GM21717 (cell line): ENCODE data around the gene CD33.

Experiments used
- ATAC-seq: cut with Tn5 transposase; IDR thresholded peaks from one replicate; pipeline ENCODE4 v1.9.1; 2021; ENCODE audit warnings: mild to moderate bottlenecking, moderate library complexity; ENCODE audit not compliant: unreplicated experiment

CD33 gene

DNA sequence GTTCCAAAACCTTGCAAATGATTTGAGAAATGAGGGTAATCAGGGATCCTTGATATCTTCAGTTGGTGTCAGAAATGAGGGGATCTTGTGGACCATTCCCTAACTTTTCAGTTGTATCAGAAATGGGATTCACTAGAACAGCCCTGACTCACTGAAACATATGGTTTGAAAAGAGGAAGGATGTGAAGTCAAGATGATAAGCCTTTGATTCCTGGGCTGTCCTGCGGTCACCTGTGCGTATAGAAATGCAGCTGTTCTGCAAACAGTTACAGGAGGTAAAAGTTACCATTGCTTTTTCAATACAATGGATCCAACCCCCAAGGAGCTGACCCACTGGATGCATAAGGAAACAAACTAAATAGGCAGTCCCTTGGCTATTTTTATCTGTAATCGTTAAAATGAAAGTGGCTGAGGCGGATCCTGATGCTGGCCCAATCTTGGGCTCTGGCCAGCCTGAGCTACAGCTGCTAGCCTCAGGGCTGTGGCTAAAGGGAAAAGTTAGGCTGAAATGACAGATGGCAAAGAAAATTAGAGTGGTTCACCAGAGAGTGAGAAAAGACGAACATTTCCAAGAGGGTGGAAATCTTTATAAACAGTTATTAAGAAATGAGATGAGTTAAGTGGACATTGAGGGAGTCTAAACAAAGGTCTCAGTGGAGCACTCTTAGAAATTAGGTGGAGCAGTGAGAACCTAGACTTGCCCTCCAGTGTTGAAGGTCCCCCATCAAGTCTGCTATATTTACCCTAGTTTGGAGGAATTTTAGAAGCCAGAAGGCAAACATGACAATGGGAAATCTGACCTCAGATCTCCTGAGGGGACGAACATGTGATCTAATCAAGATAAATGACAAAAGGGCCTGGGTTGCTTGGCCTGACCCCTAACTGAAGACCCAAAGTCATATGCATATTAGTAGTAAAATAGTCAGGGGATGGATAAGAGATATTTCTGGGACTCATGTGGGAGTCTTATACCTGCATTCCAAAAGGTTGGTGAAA is 33.6 kb downstream of the CD33 start:
- ATAC-seq, result no peak

DNA sequence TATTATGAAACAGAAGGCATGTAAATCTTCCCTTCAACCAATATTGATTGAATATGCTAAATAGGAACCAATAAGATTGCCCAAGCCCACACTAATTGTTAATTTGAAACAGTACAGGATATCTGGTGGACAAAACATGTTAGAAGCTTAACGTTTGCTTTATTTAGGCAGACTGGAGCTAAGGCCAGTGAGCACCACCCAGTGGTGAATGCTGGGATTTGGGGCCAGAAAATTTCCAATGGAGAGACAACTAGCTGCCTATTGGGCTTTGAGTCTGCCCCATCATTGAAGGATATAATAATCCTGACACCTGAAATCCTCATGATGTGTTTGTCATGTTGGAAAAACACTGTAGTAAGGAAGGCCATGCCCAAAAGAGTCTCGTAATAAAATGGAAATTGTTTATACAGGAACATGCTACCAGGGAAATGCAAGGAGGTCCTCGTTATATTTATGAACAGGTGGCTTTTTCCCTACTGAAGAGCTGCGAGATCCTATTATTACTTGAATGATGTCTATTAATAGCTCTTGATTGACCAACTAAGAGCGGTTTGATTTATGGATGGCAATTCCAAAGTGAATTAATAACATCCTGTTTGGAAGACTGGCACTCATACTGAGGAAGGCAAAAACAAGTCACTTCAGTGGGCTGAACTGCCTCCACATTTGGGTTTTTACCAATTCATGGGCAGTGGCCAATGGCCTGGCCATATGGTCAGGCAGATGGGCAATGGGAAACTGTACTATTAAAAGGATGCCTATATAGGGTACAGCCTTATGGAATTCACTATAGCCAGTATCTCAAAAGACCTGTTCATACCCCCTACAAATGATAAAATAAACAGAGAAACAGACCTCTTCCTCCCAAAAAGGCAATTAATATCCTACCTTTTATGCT is 34.7 kb downstream of the CD33 start:
- ATAC-seq, result no peak

DNA sequence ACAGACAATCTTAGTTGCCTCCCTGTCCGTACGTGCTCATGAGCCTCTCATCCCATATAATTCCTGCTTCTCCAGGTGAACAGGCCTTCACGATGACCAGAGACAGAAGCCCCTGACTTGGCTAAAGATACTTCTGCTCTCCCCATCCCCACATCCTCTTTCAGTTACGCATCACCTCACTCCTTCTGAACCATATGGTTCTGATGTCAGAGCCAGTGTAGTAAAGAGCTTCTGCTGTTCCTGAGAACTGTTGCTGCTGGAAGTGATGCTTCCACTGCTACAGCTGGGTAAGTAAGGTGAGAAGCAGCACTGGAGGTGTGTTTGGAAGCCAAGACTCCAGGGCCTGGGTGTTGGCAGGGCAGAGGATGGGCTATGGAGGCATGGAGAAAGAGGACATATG is 38.9 kb downstream of the CD33 start:
- no peak for ATAC-seq

DNA sequence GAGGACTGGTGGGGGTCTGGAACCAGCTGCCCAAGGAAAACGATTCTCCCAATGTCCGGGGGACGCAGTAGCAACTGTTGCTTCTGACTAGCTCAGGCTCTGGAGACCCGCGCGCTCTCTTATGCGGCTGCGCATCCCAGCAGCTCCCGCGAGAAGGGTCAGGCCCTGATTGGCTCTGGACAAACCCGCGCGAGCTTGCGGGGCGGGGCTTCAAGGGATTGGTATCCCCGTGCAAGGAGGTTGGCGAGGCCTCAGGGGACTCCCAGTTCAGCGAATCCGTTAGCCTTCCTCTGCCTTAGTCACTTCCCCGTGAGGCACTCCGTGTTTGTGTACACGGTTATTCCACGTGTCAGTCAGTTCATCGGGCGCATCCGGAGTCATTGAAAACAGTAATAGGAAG is 46.2 kb downstream of the CD33 start:
- ATAC-seq, result no peak

DNA sequence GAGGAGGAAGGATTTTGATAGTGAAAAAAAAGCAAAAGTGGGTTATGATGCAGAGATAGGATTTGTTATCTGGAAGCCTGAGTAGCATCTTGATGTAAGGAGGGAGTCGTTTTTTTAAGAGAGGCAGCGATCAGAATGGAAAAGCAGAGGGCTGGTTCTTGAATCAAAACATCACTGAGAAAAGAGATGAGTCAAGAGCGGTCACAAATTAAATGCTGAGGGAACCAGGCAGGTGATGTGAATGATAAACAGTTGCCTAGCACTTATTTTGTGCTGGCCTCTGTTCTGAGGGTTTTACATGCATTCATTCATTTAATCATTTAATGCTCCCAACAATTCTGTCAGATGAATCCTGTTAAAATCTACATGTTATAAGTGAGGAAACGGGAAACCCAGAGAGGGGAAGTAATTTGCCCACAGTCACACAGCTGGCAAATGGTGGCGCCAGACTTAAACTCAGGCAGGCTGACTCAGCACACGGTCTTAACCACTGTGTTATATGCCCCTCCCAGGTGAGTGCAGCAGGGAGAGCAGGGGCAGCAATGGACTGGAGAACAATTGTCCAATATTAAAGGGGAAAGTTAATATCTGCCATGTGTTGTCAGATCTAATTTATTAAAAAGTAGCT is 47.4 kb downstream of the CD33 start:
- ATAC-seq, result no peak

DNA sequence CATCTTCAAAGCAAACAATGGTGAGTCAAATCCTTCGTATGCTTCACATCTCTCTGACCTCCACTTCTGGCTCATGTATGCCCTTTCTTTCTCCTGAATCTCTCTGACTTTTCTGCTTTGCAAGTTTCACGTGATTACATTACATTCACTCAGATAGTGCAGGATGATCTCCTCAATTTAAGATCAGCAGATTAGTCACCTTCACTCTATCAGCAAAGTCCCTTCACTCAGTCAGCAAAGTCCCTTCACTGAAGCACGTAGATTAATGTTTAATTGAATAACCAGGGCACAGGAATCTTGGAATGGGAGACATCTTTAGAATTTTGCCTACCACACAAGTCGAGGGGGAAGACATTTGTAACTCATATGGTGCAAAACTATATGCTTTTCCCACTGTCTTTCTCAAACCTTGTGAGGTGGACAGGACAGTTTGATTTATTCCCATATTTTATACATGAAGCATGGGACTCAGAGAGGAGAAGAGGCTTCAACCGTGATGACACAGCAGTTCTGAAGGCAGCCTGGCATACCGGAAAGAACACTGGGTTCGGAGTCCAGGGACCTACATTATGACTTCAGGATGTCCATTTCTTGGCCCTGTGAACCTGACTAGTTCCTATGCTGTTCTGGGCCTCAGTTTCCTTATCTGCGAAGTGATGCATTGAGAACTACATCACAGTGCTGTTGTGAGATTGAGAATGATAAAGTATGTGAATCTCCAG is 49.3 kb downstream of the CD33 start:
- ATAC-seq, result no peak

DNA sequence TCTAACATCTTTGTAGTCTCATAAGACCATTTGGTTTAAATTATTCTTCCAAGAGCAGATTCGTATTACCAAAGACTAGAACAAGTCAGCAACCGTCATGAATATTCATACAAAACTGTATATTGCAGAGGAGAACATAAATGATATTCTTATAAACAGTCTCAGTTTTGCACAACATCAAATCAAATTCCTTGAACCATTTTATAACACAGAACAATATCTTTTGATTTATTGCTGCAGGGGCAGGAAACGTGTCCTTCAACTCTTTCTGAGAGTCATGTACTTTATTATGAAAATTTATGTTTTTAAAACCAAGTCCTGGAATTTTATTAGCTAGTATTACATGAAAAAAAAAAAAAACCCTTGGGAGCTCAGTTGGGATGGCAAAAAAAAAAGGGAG is 52.2 kb downstream of the CD33 start:
- no peak for ATAC-seq

DNA sequence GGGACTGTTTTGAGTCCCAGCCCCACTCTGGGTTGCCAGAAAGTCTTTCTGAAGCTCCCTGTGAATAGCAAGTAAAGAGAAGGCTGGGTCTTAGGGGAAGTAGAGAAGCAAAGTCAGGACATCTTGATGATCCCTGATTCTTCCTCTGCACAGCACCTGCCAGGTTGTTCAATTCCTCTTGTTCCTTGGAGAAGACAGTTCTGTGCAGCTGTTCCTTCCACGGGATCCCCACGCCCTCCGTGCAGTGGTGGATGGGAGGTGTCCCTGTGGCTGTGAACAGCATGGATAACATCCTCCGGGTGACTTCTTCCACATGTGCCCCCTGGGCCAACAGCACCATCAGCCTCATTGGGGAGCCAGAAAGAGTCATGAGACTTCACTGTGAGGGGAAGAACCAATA is 57.5 kb downstream of the CD33 start:
- no peak for ATAC-seq

DNA sequence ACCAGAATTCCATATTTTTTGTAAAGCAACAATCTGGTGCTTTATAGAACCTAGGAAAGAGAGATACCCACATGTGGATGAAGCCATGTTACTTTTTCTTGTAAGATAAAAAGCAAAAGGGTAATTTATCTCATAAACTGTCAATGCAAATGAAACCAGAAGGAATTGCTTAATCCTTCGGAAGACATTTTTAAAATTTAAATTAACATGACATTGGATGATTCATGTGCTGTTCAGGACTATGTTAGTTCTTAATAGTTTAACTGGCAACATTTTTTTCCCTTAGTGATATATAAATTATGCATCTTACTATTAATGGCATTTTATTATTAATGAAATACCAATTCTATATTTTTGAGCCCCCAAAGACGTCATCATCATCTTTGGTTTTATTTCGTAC is 60.8 kb downstream of the CD33 start:
- no peak for ATAC-seq
